GM19463 (cell line): ENCODE data around the gene LRP1.

Experiments used
- ATAC-seq: cut with Tn5 transposase; IDR thresholded peaks from one replicate; pipeline ENCODE4 v1.9.1; 2021; ENCODE audit warnings: mild to moderate bottlenecking, moderate library complexity; ENCODE audit not compliant: unreplicated experiment

The LRP1 gene

GRCh38 chr12:57220770-57221168 lies 92.5 kb downstream of the LRP1 start:
- ATAC-seq = no peak

- no peak for ATAC-seq
Measured at GRCh38 chr12:57221169-57221917, 93.1 kb downstream of the LRP1 start.

- no peak for ATAC-seq
Measured at GRCh38 chr12:57222286-57223190, 94.3 kb downstream of the LRP1 start.

- no peak for ATAC-seq
Measured at GRCh38 chr12:57223191-57224165, 95.2 kb downstream of the LRP1 start.

GRCh38 chr12:57224278-57224972 lies 96.1 kb downstream of the LRP1 start:
- ATAC-seq = no peak

GRCh38 chr12:57224973-57225679 lies 96.8 kb downstream of the LRP1 start:
- no peak for ATAC-seq

GRCh38 chr12:57225680-57226210 lies 97.5 kb downstream of the LRP1 start:
- ATAC-seq = no peak

GRCh38 chr12:57226588-57227314 lies 98.5 kb downstream of the LRP1 start:
- ATAC-seq = no peak

GRCh38 chr12:57227315-57228115 lies 99.2 kb downstream of the LRP1 start:
- ATAC-seq = no peak

GRCh38 chr12:57229046-57229633 lies 100.9 kb downstream of the LRP1 start:
- peak; percentile 10 for ATAC-seq

- ATAC-seq = peak; percentile 50
Measured at GRCh38 chr12:57229634-57230380, 101.5 kb downstream of the LRP1 start, which contains the start of gene SHMT2. TSS of gene SHMT2 (plus strand) at chr12:57229711. CDS start at chr12:57229779, 68 bp downstream.

- no peak for ATAC-seq
Measured at GRCh38 chr12:57230381-57231155, 102.3 kb downstream of the LRP1 start.

- ATAC-seq = no peak
Measured at GRCh38 chr12:57231276-57232021, 103.2 kb downstream of the LRP1 start.

- ATAC-seq = no peak
Measured at GRCh38 chr12:57232156-57232756, 104.0 kb downstream of the LRP1 start.
